GM10266 (cell line): Measurements from ENCODE around the gene TTC34.

Experiments used
- DNase-seq: peaks from one replicate; pipeline ENCODE4 v3.0.0; 2012; ENCODE audit errors: extremely low spot score
- CTCF ChIP-seq: IDR thresholded peaks from 2 replicates; pipeline ENCODE4 v1.5.1; 2012; ENCODE audit warnings: mild to moderate bottlenecking, low read depth; ENCODE audit not compliant: control insufficient read depth, insufficient read depth; ENCODE audit errors: missing control alignments

TTC34 gene

GRCh38 chr1:2611031-2611501, 190.4 kb downstream of the TTC34 start:
- DNase-seq: no peak
- no peak for TF ChIP-seq CTCF

GRCh38 chr1:2610036-2610959, 191.2 kb downstream of the TTC34 start:
- TF ChIP-seq CTCF: no peak

GRCh38 chr1:2609319-2610035, 192.0 kb downstream of the TTC34 start:
- no peak for DNase-seq
- no peak for TF ChIP-seq CTCF

More at GRCh38 chr1:2610036-2610959, 191.2 kb downstream of the TTC34 start:
- no peak for DNase-seq

GRCh38 chr1:2607641-2608091, 193.8 kb downstream of the TTC34 start:
- TF ChIP-seq CTCF: no peak
- no peak for DNase-seq

- TF ChIP-seq CTCF: no peak
Observed at GRCh38 chr1:2606881-2607621, 194.4 kb downstream of the TTC34 start.

GRCh38 chr1:2606396-2606880, 195.1 kb downstream of the TTC34 start:
- no peak for DNase-seq
- TF ChIP-seq CTCF: no peak

More at GRCh38 chr1:2606881-2607621, 194.4 kb downstream of the TTC34 start:
- no peak for DNase-seq
